Measurements from ENCODE around the gene ASPSCR1.

DNA sequence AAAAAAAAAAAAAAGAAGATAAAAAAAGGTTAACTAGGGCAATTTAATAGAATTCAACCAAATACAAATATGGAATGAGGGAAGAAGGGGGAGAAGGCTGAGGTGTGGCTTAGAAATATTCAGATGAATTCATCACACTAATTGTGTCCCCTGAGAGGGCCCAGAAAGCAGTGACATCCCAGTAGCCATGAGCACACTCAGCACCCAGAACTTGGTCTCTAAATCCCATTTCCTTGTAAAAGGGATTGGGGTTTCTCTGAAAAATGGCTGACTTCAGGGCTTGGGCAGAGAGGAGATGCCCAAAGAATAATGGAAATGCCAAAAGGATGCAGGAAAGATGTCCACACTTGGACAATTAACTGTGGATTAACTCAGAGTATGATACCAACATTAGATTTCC, 4.0 kb upstream of the ASPSCR1 start:
- TF ChIP-seq, protein P1, sequence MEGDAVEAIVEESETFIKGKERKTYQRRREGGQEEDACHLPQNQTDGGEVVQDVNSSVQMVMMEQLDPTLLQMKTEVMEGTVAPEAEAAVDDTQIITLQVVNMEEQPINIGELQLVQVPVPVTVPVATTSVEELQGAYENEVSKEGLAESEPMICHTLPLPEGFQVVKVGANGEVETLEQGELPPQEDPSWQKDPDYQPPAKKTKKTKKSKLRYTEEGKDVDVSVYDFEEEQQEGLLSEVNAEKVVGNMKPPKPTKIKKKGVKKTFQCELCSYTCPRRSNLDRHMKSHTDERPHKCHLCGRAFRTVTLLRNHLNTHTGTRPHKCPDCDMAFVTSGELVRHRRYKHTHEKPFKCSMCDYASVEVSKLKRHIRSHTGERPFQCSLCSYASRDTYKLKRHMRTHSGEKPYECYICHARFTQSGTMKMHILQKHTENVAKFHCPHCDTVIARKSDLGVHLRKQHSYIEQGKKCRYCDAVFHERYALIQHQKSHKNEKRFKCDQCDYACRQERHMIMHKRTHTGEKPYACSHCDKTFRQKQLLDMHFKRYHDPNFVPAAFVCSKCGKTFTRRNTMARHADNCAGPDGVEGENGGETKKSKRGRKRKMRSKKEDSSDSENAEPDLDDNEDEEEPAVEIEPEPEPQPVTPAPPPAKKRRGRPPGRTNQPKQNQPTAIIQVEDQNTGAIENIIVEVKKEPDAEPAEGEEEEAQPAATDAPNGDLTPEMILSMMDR (IDR thresholded peaks at IDR 0.05): no peak
- no peak for TF ChIP-seq MXD4 (CRISPR knock-in tag; IDR thresholded peaks at IDR 0.05; ENCODE audit: borderline replicate concordance)
- TF ChIP-seq ZSCAN18 (CRISPR knock-in tag; IDR thresholded peaks at IDR 0.05): no peak
- no peak for TF ChIP-seq FOXP1 (CRISPR knock-in tag; IDR thresholded peaks at IDR 0.05; ENCODE audit: borderline replicate concordance)
- TF ChIP-seq MAX (CRISPR knock-in tag; IDR thresholded peaks at IDR 0.05): no peak
- TF ChIP-seq NR2C2 (CRISPR knock-in tag; IDR thresholded peaks at IDR 0.05): no peak
- no peak for TF ChIP-seq FOXP4 (CRISPR knock-in tag; IDR thresholded peaks at IDR 0.05)
- no peak for TF ChIP-seq ETV6 (CRISPR knock-in tag; IDR thresholded peaks at IDR 0.05)
- no peak for TF ChIP-seq CREB1 (CRISPR knock-in tag; IDR thresholded peaks at IDR 0.05)
- no peak for TF ChIP-seq AFF4 (CRISPR knock-in tag; IDR thresholded peaks at IDR 0.05; ENCODE audit: borderline replicate concordance)
- TF ChIP-seq ZNF263 (CRISPR knock-in tag; IDR thresholded peaks at IDR 0.05; ENCODE audit: low read depth): no peak
